ENCODE data around the gene HSF2BP. TPM values are rescaled to one million over a fixed set of nuclear protein-coding genes. Genes with fewer than 3 reads are reported as not detected.

The HSF2BP gene
- total RNA-seq = 1 to 10 TPM in 1 of 4 donors, under 1 TPM in 2, not detected in 1; 0.57 to 1.6 (median 0.59) TPM

DNA sequence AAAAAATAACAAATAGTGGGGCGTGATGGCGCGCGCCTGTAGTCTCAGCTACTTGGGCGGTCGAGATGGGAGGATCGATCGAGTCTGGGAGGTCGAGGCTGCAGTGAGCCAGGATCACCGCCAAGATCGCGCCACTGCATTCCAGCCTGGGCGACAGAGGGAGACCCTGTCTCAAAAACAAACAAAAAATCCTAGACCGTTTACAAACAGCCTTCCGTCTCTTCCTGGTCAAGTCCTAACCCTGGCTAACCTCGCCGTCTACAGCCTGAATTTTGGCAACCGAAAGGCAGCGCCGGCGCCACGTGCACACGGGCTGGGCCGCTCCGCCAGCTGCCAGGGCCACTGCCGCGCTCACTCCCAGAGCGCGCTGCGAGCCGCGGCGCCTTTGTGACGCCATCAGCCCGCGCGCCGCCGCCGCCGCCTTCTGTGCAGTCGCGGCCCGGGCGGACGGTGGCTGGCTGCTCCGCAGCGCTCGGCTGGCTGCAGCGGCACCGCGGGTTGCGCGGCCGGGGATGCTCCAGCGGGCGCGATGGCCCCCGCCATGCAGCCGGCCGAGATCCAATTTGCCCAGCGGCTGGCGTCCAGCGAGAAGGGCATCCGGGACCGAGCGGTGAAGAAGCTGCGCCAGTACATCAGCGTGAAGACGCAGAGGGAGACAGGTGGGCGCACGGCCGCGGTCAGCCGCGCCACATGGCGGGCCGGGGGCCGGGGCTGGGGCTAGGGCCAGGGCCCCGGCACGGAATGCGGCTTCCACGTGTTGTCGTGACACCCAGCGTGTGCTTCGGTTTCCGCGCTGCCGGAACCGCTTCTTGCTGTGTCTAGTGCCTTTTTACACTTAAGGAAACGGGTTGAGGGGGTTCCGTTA is at the start of gene HSF2BP, which contains the start of gene RRP1B:
Gene HSF2BP (minus strand): TSS at position 353 of the 865 bp plus-strand sequence. CDS start 1,392 bp downstream, outside the sequence.
Gene RRP1B (plus strand): TSS at position 425 of the 865 bp plus-strand sequence. CDS start 105 bp downstream, at position 530.
- WGBS = 20% methylated on average over 20 of the region's 92 CpGs
- TF ChIP-seq POLR2A (IDR thresholded peaks at IDR 0.05) (peak; percentile 37 to 38), POLR2AphosphoS5 (IDR thresholded peaks at IDR 0.05) (peak in 2 of 3 donors; percentile 9 to 72), CTCF (IDR thresholded peaks at IDR 0.05) (no peak)
- DNase-seq (ENCODE audit: low spot score in 2 of 2) = peak; percentile 78 to 83
- H3K36me3 ChIP-seq = peaks cover 11% of the 10 kb centered on the region
- peak within 1 kb of the TSS; percentile 83 for H3K27ac ChIP-seq
- no peaks in the 10 kb centered on the region for H3K27me3 ChIP-seq
- peak within 1 kb of the TSS; percentile 81 for H3K4me3 ChIP-seq
- no peaks in the 10 kb centered on the region for H3K9me3 ChIP-seq
- H3K4me1 ChIP-seq = peaks cover 30% of the 10 kb centered on the region

DNA sequence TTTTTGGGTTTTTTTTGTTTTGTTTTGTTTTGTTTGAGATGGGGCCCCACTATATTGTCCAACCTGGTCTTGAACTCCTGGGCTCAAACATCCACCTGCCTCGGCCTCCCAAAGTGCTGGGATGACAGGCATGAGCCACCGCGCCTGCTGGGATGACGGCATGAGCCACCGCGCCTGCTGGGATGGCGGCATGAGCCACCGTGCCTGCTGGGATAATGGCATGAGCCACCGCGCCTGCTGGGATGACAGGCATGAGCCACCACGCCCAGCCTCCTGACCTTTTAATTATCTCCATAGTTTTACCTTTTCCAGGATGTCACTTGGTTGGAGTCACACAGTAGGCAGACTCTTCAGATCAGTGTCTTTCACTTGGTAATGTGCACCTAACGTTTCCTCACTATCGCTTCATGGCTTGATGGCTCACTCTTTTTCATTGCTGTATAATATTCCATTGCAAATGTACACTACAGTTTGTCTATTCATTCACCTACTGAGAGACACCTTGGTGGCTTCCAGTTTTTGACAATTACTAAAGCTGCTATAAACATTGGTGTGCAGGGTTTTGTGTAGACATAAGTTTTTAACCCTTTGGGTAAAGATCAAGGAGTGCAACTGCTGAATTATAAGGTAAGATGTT is 49.6 kb upstream of the HSF2BP start:
- no peak for TF ChIP-seq CTCF (IDR thresholded peaks at IDR 0.05)
- TF ChIP-seq POLR2A (IDR thresholded peaks at IDR 0.05) = no peak
- TF ChIP-seq POLR2AphosphoS5 (IDR thresholded peaks at IDR 0.05) = no peak
- TF ChIP-seq EP300 (IDR thresholded peaks at IDR 0.05) = no peak
- H3K36me3 ChIP-seq = no peaks in the 10 kb centered on the region
- WGBS = 90% methylated on average over 13 of the region's 13 CpGs
- no peak overlapping the region for H3K4me3 ChIP-seq
- H3K27me3 ChIP-seq = no peaks in the 10 kb centered on the region
- no peak overlapping the region for H3K27ac ChIP-seq
- H3K4me1 ChIP-seq = peaks cover 14% of the 10 kb centered on the region
- DNase-seq (ENCODE audit: low spot score in 2 of 2) = no peak
- H3K9me3 ChIP-seq = no peaks in the 10 kb centered on the region

DNA sequence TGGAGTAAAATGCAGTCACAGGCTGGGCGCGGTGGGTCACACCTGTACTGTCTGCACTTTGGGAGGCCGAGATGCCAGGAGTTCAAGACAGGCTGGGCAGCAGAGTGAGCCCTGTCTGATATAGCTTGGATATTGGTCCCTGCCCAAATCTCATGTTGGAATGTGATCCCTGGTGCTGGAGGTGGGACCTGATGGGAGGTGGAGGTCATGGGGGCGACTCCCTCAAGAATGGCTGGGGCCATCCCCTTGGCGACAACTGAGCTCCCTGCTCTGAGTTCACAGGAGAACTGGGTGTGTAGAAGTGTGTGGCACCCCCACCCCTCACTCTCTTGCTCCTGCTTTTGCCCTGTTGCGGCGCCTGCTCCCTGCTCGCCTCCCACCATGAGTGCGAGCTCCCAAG is 48.2 kb upstream of the HSF2BP start:
- WGBS = 92% methylated on average over 9 of the region's 9 CpGs
- no peak for DNase-seq (ENCODE audit: low spot score in 2 of 2)
- Histone ChIP-seq H3K9me3 (no peaks in the 10 kb centered on the region), H3K36me3 (no peaks in the 10 kb centered on the region), H3K27me3 (no peaks in the 10 kb centered on the region), H3K27ac (no peak overlapping the region), H3K4me1 (peaks cover 24% of the 10 kb centered on the region), H3K4me3 (no peak overlapping the region)
- no peak for TF ChIP-seq EP300 (IDR thresholded peaks at IDR 0.05)
- no peak for TF ChIP-seq CTCF (IDR thresholded peaks at IDR 0.05)
- no peak for TF ChIP-seq POLR2AphosphoS5 (IDR thresholded peaks at IDR 0.05)

DNA sequence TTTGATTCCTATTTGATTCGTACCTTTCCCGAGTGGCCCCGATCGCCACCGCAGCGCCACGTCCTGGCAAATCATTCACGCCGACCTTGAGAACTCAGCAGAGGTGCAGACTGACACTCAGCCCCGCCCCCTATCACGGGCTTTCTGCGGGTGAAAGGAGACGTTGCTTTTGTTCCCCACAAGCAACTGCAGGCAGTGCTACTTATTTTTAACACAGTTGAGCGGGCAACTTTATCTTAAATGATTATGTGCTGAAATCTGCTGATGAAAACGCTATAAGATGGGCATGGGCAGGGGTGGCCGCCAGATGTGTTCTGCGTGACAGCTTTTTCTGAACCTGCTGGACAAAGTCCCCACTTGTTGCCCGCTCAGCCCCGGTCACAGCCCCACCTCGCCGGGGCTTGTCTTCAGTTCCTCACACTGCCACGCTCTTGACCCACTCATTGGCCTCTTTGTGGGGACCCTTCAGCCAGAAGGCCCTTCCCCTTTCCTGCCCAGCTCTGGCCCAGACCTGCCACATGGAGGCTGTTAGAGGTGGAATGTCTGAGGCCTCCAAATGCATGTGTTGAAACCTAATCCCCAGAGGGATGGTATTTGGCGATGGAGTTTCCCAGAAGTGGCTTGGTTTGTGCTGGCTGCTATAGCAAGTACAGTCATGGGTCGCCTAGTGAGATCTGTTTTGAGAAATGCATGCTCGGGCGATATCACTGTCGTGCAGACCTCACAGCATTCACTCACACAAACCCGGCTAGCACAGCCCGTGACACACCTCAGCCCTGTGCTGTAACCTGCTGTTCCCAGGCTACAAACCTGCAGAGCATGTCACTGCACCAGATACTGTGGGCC is 44.0 kb upstream of the HSF2BP start:
- no peak overlapping the region for H3K4me3 ChIP-seq
- peaks cover 16% of the 10 kb centered on the region for H3K4me1 ChIP-seq
- 30% methylated on average over 22 of the region's 29 CpGs for WGBS
- TF ChIP-seq POLR2AphosphoS5 (IDR thresholded peaks at IDR 0.05) (no peak), EP300 (IDR thresholded peaks at IDR 0.05) (no peak), POLR2A (IDR thresholded peaks at IDR 0.05) (no peak), CTCF (IDR thresholded peaks at IDR 0.05) (no peak)
- no peaks in the 10 kb centered on the region for H3K36me3 ChIP-seq
- DNase-seq (ENCODE audit: low spot score in 2 of 2) = no peak
- H3K27me3 ChIP-seq = no peaks in the 10 kb centered on the region
- no peaks in the 10 kb centered on the region for H3K9me3 ChIP-seq
- peak overlapping the region; percentile 44 for H3K27ac ChIP-seq

All from suprapubic skin (tissue), 4 donors.